Mucosa of rectum (tissue), 2 donors: ENCODE measurements around the gene GREM2.

Experiments
- H3K27ac ChIP-seq, 2 donors: one replicate each; pipeline ENCODE4 v1.7.0; 2013; ENCODE audit warnings: inconsistent platforms in 2 of 2, low read depth in 2 of 2, low read length in 2 of 2
- H3K27me3 ChIP-seq, 2 donors: one replicate each; pipeline ENCODE4 v1.7.0; 2013; ENCODE audit warnings: low read length in 2 of 2; ENCODE audit not compliant: control insufficient read depth in 2 of 2, insufficient read depth in 2 of 2
- H3K36me3 ChIP-seq, 2 donors: one replicate each; pipeline ENCODE4 v1.7.0; 2013; ENCODE audit warnings: low read length in 2 of 2; ENCODE audit not compliant: control insufficient read depth in 2 of 2, insufficient read depth in 2 of 2
- H3K4me1 ChIP-seq, 2 donors: one replicate each; pipeline ENCODE4 v1.7.0; 2013; ENCODE audit warnings: low read length in 2 of 2, mild to moderate bottlenecking in 1 of 2; ENCODE audit not compliant: control insufficient read depth in 2 of 2, insufficient read depth in 2 of 2
- H3K4me3 ChIP-seq, 2 donors: one replicate each; pipeline ENCODE4 v1.7.0; 2013; ENCODE audit warnings: low read length in 2 of 2
- H3K9ac ChIP-seq, 2 donors: one replicate each; pipeline ENCODE4 v1.7.0; 2013; ENCODE audit warnings: low read length in 2 of 2, low read depth in 1 of 2, mild to moderate bottlenecking in 1 of 2
- H3K9me3 ChIP-seq, 2 donors: one replicate each; pipeline ENCODE4 v1.7.0; 2013; ENCODE audit warnings: low read length in 2 of 2; ENCODE audit not compliant: control insufficient read depth in 2 of 2
- donor health status: healthy.
- donor health status: Normal muscosa, but diverticular disease.

GREM2 gene

GRCh38 chr1:240492832-240493440 lies 119.0 kb downstream of the GREM2 start:
- H3K36me3 ChIP-seq, result no peaks in the 10 kb centered on the region
- H3K27me3 ChIP-seq, result no peaks in the 10 kb centered on the region
- H3K27ac ChIP-seq, result no peak overlapping the region
- H3K9me3 ChIP-seq, result no peaks in the 10 kb centered on the region
- peak overlapping the region in 1 of 2 donors; percentile 20 for H3K4me3 ChIP-seq
- no peaks in the 10 kb centered on the region for H3K4me1 ChIP-seq
- no peak overlapping the region for H3K9ac ChIP-seq

GRCh38 chr1:240491796-240492195 lies 120.2 kb downstream of the GREM2 start:
- H3K4me1 ChIP-seq, result no peaks in the 10 kb centered on the region
- no peak overlapping the region for H3K27ac ChIP-seq

GRCh38 chr1:240491156-240491555 lies 120.8 kb downstream of the GREM2 start:
- Histone ChIP-seq H3K27me3 (no peaks in the 10 kb centered on the region), H3K9ac (no peak overlapping the region), H3K4me1 (no peaks in the 10 kb centered on the region), H3K4me3 (no peak overlapping the region), H3K36me3 (no peaks in the 10 kb centered on the region), H3K27ac (no peak overlapping the region), H3K9me3 (no peaks in the 10 kb centered on the region)

More at GRCh38 chr1:240491796-240492195, 120.2 kb downstream of the GREM2 start:
- H3K9ac ChIP-seq, result no peak overlapping the region
- no peak overlapping the region for H3K4me3 ChIP-seq
- H3K36me3 ChIP-seq, result no peaks in the 10 kb centered on the region
- H3K9me3 ChIP-seq, result no peaks in the 10 kb centered on the region
- no peaks in the 10 kb centered on the region for H3K27me3 ChIP-seq

DNA sequence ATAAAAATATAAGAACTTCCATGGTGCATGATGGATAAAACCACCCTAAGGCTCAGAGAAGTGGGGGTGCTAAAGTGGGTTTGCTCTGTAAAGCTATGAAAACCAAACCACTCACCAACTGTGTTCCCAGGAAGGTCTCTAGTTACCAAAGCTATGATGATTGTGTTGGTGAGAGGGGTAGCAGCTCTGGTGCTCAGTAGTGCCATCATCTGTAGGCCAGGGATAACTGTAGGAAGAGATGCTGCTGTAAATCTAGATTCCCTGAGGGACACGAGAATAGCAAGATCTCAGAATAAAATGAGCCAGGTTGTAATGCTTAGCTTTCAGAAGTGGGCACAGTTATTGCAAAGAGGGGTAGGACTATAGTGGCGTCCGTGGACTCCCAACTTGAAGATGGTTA lies 124.5 kb downstream of the GREM2 start:
- Histone ChIP-seq H3K4me3 (no peak overlapping the region), H3K27ac (no peak overlapping the region), H3K9ac (no peak overlapping the region), H3K36me3 (no peaks in the 10 kb centered on the region), H3K9me3 (no peaks in the 10 kb centered on the region), H3K4me1 (no peaks in the 10 kb centered on the region), H3K27me3 (no peaks in the 10 kb centered on the region)

GRCh38 chr1:240486611-240487010 lies 125.3 kb downstream of the GREM2 start:
- no peak overlapping the region for H3K27ac ChIP-seq
- H3K36me3 ChIP-seq, result no peaks in the 10 kb centered on the region
- H3K9me3 ChIP-seq, result no peaks in the 10 kb centered on the region
- no peaks in the 10 kb centered on the region for H3K4me1 ChIP-seq
- H3K4me3 ChIP-seq, result no peak overlapping the region
- no peaks in the 10 kb centered on the region for H3K27me3 ChIP-seq
- H3K9ac ChIP-seq, result no peak overlapping the region

GRCh38 chr1:240484804-240485443 lies 127.0 kb downstream of the GREM2 start:
- H3K27me3 ChIP-seq, result no peaks in the 10 kb centered on the region
- H3K27ac ChIP-seq, result no peak overlapping the region
- no peaks in the 10 kb centered on the region for H3K36me3 ChIP-seq
- no peak overlapping the region for H3K4me3 ChIP-seq
- H3K9me3 ChIP-seq, result no peaks in the 10 kb centered on the region
- H3K4me1 ChIP-seq, result no peaks in the 10 kb centered on the region
- H3K9ac ChIP-seq, result no peak overlapping the region

DNA sequence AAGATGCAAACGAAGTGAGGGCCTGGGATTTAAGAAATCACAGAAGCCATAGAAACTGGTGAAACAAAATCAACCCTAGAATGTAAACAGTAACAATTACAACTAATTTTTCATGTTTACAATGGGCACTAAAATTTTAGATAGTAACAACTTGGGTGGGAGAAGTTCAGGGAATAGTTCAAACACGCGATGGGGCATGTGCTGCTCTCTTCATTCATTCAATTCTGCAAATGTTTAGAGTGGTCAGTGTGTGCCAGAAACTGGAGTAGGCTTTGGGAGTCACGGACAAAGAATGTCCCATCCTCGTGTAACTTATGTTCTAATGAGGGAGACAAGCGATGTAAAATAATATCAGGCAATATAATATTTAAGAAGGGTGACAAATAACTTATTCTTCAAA lies 133.4 kb downstream of the GREM2 start:
- no peaks in the 10 kb centered on the region for H3K36me3 ChIP-seq
- no peak overlapping the region for H3K4me3 ChIP-seq
- H3K27ac ChIP-seq, result no peak overlapping the region
- H3K27me3 ChIP-seq, result no peaks in the 10 kb centered on the region
- H3K4me1 ChIP-seq, result no peaks in the 10 kb centered on the region
- no peak overlapping the region for H3K9ac ChIP-seq
- H3K9me3 ChIP-seq, result no peaks in the 10 kb centered on the region

DNA sequence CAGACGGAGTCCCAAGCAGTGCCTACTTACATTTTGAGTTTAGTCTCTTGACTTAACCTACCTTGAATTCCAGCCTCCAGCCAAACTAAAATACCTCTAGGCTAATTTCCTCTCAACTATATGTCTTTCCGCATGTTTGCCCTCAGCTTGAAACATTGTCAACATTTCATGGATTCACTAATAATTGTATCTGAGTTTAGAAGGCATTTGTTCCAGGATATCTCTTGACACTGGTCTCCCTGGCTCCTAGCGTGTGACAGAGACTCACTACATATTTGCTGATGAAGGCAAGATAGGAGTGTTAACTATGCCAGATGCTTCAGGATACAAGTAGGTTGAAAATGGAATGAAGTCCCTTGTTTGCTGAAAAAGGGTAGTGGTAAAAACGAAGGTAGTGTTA lies 136.1 kb downstream of the GREM2 start:
- Histone ChIP-seq H3K27me3 (no peaks in the 10 kb centered on the region), H3K9me3 (no peaks in the 10 kb centered on the region), H3K36me3 (no peaks in the 10 kb centered on the region), H3K9ac (no peak overlapping the region), H3K4me3 (no peak overlapping the region), H3K27ac (no peak overlapping the region), H3K4me1 (no peaks in the 10 kb centered on the region)

GRCh38 chr1:240474133-240474614 lies 137.8 kb downstream of the GREM2 start:
- Histone ChIP-seq H3K9me3 (no peaks in the 10 kb centered on the region), H3K9ac (no peak overlapping the region), H3K27ac (no peak overlapping the region), H3K4me3 (no peak overlapping the region), H3K36me3 (no peaks in the 10 kb centered on the region), H3K27me3 (no peaks in the 10 kb centered on the region), H3K4me1 (no peaks in the 10 kb centered on the region)

- no peaks in the 10 kb centered on the region for H3K4me1 ChIP-seq
- no peak overlapping the region for H3K9ac ChIP-seq
- no peaks in the 10 kb centered on the region for H3K36me3 ChIP-seq
- no peak overlapping the region for H3K27ac ChIP-seq
- no peaks in the 10 kb centered on the region for H3K9me3 ChIP-seq
- H3K4me3 ChIP-seq, result no peak overlapping the region
- no peaks in the 10 kb centered on the region for H3K27me3 ChIP-seq
These were observed 143.3 kb downstream of the GREM2 start for GRCh38 chr1:240468656-240469055.
